RWPE1 (cell line): ENCODE measurements around the gene ZC3H15.

Experiments used
- CTCF ChIA-PET: fragments of 350-600 bp; sonication (Branson Sonifier 250); formaldehyde crosslinking; extraction: SDS; loops from one replicate; lab custom pipeline; 2021; lab: Yijun Ruan, JAX
- POLR2A ChIA-PET: fragments of 400-600 bp; formaldehyde crosslinking; extraction: SDS; loops from one replicate; lab custom pipeline; 2020; ENCODE audit warnings: antibody characterized with exemption; ENCODE audit not compliant: low non-redundant PET; lab: Yijun Ruan, JAX
- DNase-seq: peaks from one replicate; pipeline ENCODE4 v3.0.0; 2012; ENCODE audit warnings: low spot score
- H3K27ac ChIP-seq: fragments of 450-650 bp; 2 replicates; pipeline ENCODE4 v1.5.1; 2017
- CTCF ChIP-seq: fragments of 450-650 bp; conservative IDR thresholded peaks from 2 replicates; pipeline ENCODE4 v1.5.1; 2017; ENCODE audit warnings: low read depth, mild to moderate bottlenecking

ZC3H15 gene

GRCh38 chr2:186455613-186456012 lies 30.4 kb upstream of the ZC3H15 start:
- TF ChIP-seq CTCF: no peak
- H3K27ac ChIP-seq: no peak overlapping the region
- CTCF ChIA-PET: no interaction called here
- no peak for DNase-seq
- POLR2A ChIA-PET: no interaction called here

- POLR2A ChIA-PET: no interaction called here
- no peak for DNase-seq
- CTCF ChIA-PET: no interaction called here
- no peak for TF ChIP-seq CTCF
- no peak overlapping the region for H3K27ac ChIP-seq
Measured at GRCh38 chr2:186456941-186457340, 29.1 kb upstream of the ZC3H15 start.

GRCh38 chr2:186457908-186458307 lies 28.2 kb upstream of the ZC3H15 start:
- ChIA-PET POLR2A (no interaction called here), CTCF (interaction anchor here (0.7 kb wide), 2 partner anchors 278 to 790 kb away, joined by 4 read pairs; no protein-coding TSS in a partner anchor)
- H3K27ac ChIP-seq: no peak overlapping the region
- no peak for TF ChIP-seq CTCF
- no peak for DNase-seq

- no peak for DNase-seq
- peak; percentile 61 for TF ChIP-seq CTCF
- CTCF ChIA-PET: no interaction called here
- no peak overlapping the region for H3K27ac ChIP-seq
- POLR2A ChIA-PET: no interaction called here
Measured at GRCh38 chr2:186459009-186459408, 27.1 kb upstream of the ZC3H15 start.

GRCh38 chr2:186460465-186460864 lies 25.6 kb upstream of the ZC3H15 start:
- CTCF ChIA-PET: interaction anchor here (0.6 to 1.0 kb wide), 5 partner anchors 24 to 276 kb away, joined by 3 to 7 read pairs (median 3); no protein-coding TSS in a partner anchor

GRCh38 chr2:186466743-186467142 lies 19.3 kb upstream of the ZC3H15 start:
- no peak for DNase-seq
- POLR2A ChIA-PET: no interaction called here
- CTCF ChIA-PET: no interaction called here
- no peak for TF ChIP-seq CTCF
- no peak overlapping the region for H3K27ac ChIP-seq

More at GRCh38 chr2:186460465-186460864, 25.6 kb upstream of the ZC3H15 start:
- no peak overlapping the region for H3K27ac ChIP-seq
- TF ChIP-seq CTCF: peak; percentile 55
- no peak for DNase-seq
- POLR2A ChIA-PET: no interaction called here
